HEK293 (cell line): ENCODE measurements around the gene NDC1.
"Not testable (repeated sequence)": the region's sequence is repeated elsewhere in the genome, so short reads cannot be mapped to it uniquely, and the experiment has no call there.

Experiments
- CTCF ChIA-PET: fragments of 350-600 bp; formaldehyde crosslinking; extraction: SDS; loops from one replicate; lab custom pipeline; 2021; ENCODE audit warnings: antibody characterized with exemption; lab: Yijun Ruan, JAX
- POLR2A ChIA-PET: fragments of 300-600 bp; formaldehyde crosslinking; extraction: SDS; loops from one replicate; lab custom pipeline; 2020; ENCODE audit warnings: antibody characterized with exemption, inconsistent platforms; lab: Yijun Ruan, JAX
- H3K27ac ChIP-seq: fragments of 200-500 bp; sonication (Bioruptor generic); 2 replicates; pipeline ENCODE4 v1.5.1; 2014; ENCODE audit warnings: low read depth, low read length, control low read depth, inconsistent platforms; ENCODE audit errors: extremely low read depth
- H3K36me3 ChIP-seq, 2 experiments: fragments of 200-500 bp in 1 of 2; sonication (Bioruptor generic) in 1 of 2; 1 replicate in 1 of 2; 2 replicates in 1 of 2; pipeline ENCODE4 v1.5.1; 2014 to 2017; ENCODE audit warnings: inconsistent platforms in 2 of 2, low read length in 2 of 2; ENCODE audit not compliant: control insufficient read depth in 2 of 2, insufficient read depth in 1 of 2
- H3K4me1 ChIP-seq: fragments of 200-500 bp; sonication (Bioruptor generic); 2 replicates; pipeline ENCODE4 v1.5.1; 2014; ENCODE audit warnings: mild to moderate bottlenecking, low read length, inconsistent platforms; ENCODE audit not compliant: control insufficient read depth, insufficient read depth
- H3K4me3 ChIP-seq: 2 replicates; pipeline ENCODE4 v1.5.1; 2011; ENCODE audit warnings: low read depth, mild to moderate bottlenecking, control low read depth, low read length, moderate library complexity
- H3K9me3 ChIP-seq: fragments of 200-500 bp; sonication (Bioruptor generic); 2 replicates; pipeline ENCODE4 v1.5.1; 2014; ENCODE audit warnings: low read depth, low read length, inconsistent platforms; ENCODE audit not compliant: control insufficient read depth, insufficient read depth
- SCRT2 ChIP-seq: fragments of 450-650 bp; formaldehyde crosslinking; IDR thresholded peaks from 2 replicates; pipeline ENCODE4 v1.5.1; 2016; ENCODE audit warnings: missing biosample characterization, missing genetic modification characterization
- YY2 ChIP-seq: fragments of 450-650 bp; formaldehyde crosslinking; IDR thresholded peaks from 2 replicates; pipeline ENCODE4 v1.5.1; 2016; ENCODE audit warnings: missing biosample characterization, missing genetic modification characterization
- ZBTB10 ChIP-seq: fragments of 450-650 bp; formaldehyde crosslinking; IDR thresholded peaks from 2 replicates; pipeline ENCODE4 v1.5.1; 2016; ENCODE audit warnings: missing biosample characterization, missing genetic modification characterization
- ZBTB17 ChIP-seq: fragments of 450-650 bp; formaldehyde crosslinking; IDR thresholded peaks from 2 replicates; pipeline ENCODE4 v1.5.1; 2016; ENCODE audit warnings: missing biosample characterization, missing genetic modification characterization
- ZBTB8A ChIP-seq: fragments of 450-650 bp; formaldehyde crosslinking; IDR thresholded peaks from 2 replicates; pipeline ENCODE4 v1.5.1; 2016; ENCODE audit warnings: missing biosample characterization, missing genetic modification characterization
- ZIC2 ChIP-seq: fragments of 450-650 bp; formaldehyde crosslinking; IDR thresholded peaks from 2 replicates; pipeline ENCODE4 v1.5.1; 2016; ENCODE audit warnings: missing biosample characterization, missing genetic modification characterization
- ZNF138 ChIP-seq: fragments of 450-650 bp; formaldehyde crosslinking; IDR thresholded peaks from 2 replicates; pipeline ENCODE4 v1.5.1; 2016; ENCODE audit warnings: missing biosample characterization, missing genetic modification characterization, borderline replicate concordance
- ZNF169 ChIP-seq: fragments of 450-650 bp; formaldehyde crosslinking; IDR thresholded peaks from 2 replicates; pipeline ENCODE4 v1.5.1; 2016; ENCODE audit warnings: missing biosample characterization, missing genetic modification characterization
- ZNF184 ChIP-seq: fragments of 450-650 bp; IDR thresholded peaks from 2 replicates; pipeline ENCODE4 v1.5.1; 2018; ENCODE audit warnings: missing biosample characterization, mild to moderate bottlenecking, missing genetic modification characterization
- ZNF2 ChIP-seq: fragments of 450-650 bp; formaldehyde crosslinking; IDR thresholded peaks from 2 replicates; pipeline ENCODE4 v1.5.1; 2016; ENCODE audit warnings: missing biosample characterization, missing genetic modification characterization
- ZNF292 ChIP-seq: fragments of 450-650 bp; formaldehyde crosslinking; IDR thresholded peaks from 2 replicates; pipeline ENCODE4 v1.5.1; 2016; ENCODE audit warnings: low read depth, missing biosample characterization, missing genetic modification characterization, borderline replicate concordance
- ZNF324 ChIP-seq: fragments of 450-650 bp; formaldehyde crosslinking; IDR thresholded peaks from 2 replicates; pipeline ENCODE4 v1.5.1; 2016; ENCODE audit warnings: missing biosample characterization, missing genetic modification characterization
- ZNF335 ChIP-seq: fragments of 450-650 bp; formaldehyde crosslinking; conservative IDR thresholded peaks from 2 replicates; pipeline ENCODE4 v1.5.1; 2016; ENCODE audit warnings: missing biosample characterization, missing genetic modification characterization
- ZNF404 ChIP-seq: fragments of 450-650 bp; formaldehyde crosslinking; IDR thresholded peaks from 2 replicates; pipeline ENCODE4 v1.5.1; 2017; ENCODE audit warnings: missing biosample characterization, missing genetic modification characterization
- ZNF473 ChIP-seq: fragments of 450-650 bp; formaldehyde crosslinking; IDR thresholded peaks from 2 replicates; pipeline ENCODE4 v1.5.1; 2017; ENCODE audit warnings: missing biosample characterization, missing genetic modification characterization
- ZNF518A ChIP-seq: fragments of 450-650 bp; formaldehyde crosslinking; conservative IDR thresholded peaks from 2 replicates; pipeline ENCODE4 v1.5.1; 2016; ENCODE audit warnings: low read depth, missing biosample characterization, missing genetic modification characterization
- ZNF549 ChIP-seq: fragments of 450-650 bp; IDR thresholded peaks from 2 replicates; pipeline ENCODE4 v1.5.1; 2018; ENCODE audit warnings: missing biosample characterization, missing genetic modification characterization, mild to moderate bottlenecking, inconsistent platforms, moderate library complexity
- ZNF580 ChIP-seq: fragments of 450-650 bp; formaldehyde crosslinking; IDR thresholded peaks from 2 replicates; pipeline ENCODE4 v1.5.1; 2016; ENCODE audit warnings: missing biosample characterization, missing genetic modification characterization
- ZNF600 ChIP-seq: fragments of 450-650 bp; formaldehyde crosslinking; IDR thresholded peaks from 2 replicates; pipeline ENCODE4 v1.5.1; 2016; ENCODE audit warnings: missing biosample characterization, missing genetic modification characterization
- ZNF623 ChIP-seq: fragments of 450-650 bp; formaldehyde crosslinking; IDR thresholded peaks from 2 replicates; pipeline ENCODE4 v1.5.1; 2016; ENCODE audit warnings: missing biosample characterization, missing genetic modification characterization
- ZNF629 ChIP-seq: fragments of 450-650 bp; formaldehyde crosslinking; IDR thresholded peaks from 2 replicates; pipeline ENCODE4 v1.5.1; 2017; ENCODE audit warnings: missing biosample characterization, missing genetic modification characterization
- ZSCAN16 ChIP-seq: fragments of 450-650 bp; formaldehyde crosslinking; IDR thresholded peaks from 2 replicates; pipeline ENCODE4 v1.5.1; 2016; ENCODE audit warnings: missing biosample characterization, missing genetic modification characterization

Gene NDC1

GRCh38 chr1:53763911-53764310, 74.2 kb downstream of the NDC1 start (continued):
- TF ChIP-seq ZNF169 (tag by site-specific recombination) (no peak), ZNF549 (tag by site-specific recombination) (no peak)
- TF ChIP-seq, all 188 proteins: peak for 0

- POLR2A ChIA-PET = no interaction called here
- H3K27ac ChIP-seq = no peak overlapping the region
- H3K36me3 ChIP-seq = peaks cover 6 to 23% of the 10 kb centered on the region in 2 experiments; a peak in 2 of 3 replicates
- no peak overlapping the region for H3K4me3 ChIP-seq
- H3K9me3 ChIP-seq = no peaks in the 10 kb centered on the region
- CTCF ChIA-PET = interaction anchor here (1.2 to 1.4 kb wide), 2 partner anchors 10 to 278 kb away, joined by 4 to 6 read pairs; no protein-coding TSS in a partner anchor
- H3K4me1 ChIP-seq = no peaks in the 10 kb centered on the region
- TF ChIP-seq ZBTB17 (tag by site-specific recombination) (no peak), ZNF580 (tag by site-specific recombination) (no peak), ZNF2 (no peak), ZSCAN16 (no peak), ZNF292 (no peak), ZNF138 (tag by site-specific recombination) (no peak), ZIC2 (tag by site-specific recombination) (no peak), ZNF184 (tag by site-specific recombination) (no peak), ZNF518A (tag by site-specific recombination) (no peak), ZNF600 (tag by site-specific recombination) (no peak), ZNF629 (no peak), ZBTB10 (tag by site-specific recombination) (no peak), ZNF623 (no peak), ZNF404 (tag by site-specific recombination) (no peak), ZNF473 (no peak), ZBTB8A (tag by site-specific recombination) (no peak), YY2 (tag by site-specific recombination) (no peak), ZNF324 (tag by site-specific recombination) (no peak), SCRT2 (tag by site-specific recombination) (no peak), ZNF335 (tag by site-specific recombination) (no peak)
Observed at GRCh38 chr1:53763461-53763860, 74.6 kb downstream of the NDC1 start.

- POLR2A ChIA-PET, H3K9me3 ChIP-seq, CTCF ChIA-PET, H3K4me1 ChIP-seq, H3K27ac ChIP-seq, H3K36me3 ChIP-seq, H3K4me3 ChIP-seq: not testable (repeated sequence)
Observed at GRCh38 chr1:53760497-53760896, 77.6 kb downstream of the NDC1 start.
